GM23248 (cell line): ENCODE measurements around the gene PHACTR2. TPM values are rescaled to one million over a fixed set of nuclear protein-coding genes. Genes with fewer than 3 reads are reported as not detected.
"Not testable (repeated sequence)": the region's sequence is repeated elsewhere in the genome, so short reads cannot be mapped to it uniquely, and the experiment has no call there.

Experiments used
- DNase-seq: peaks from one replicate; pipeline ENCODE4 v3.0.0-alpha.2; 2015
- H2AFZ ChIP-seq: fragments of 200-600 bp; sonication (generic); 2 replicates; pipeline ENCODE4 v1.6.1; 2016; ENCODE audit warnings: antibody characterized with exemption
- H3F3A ChIP-seq: fragments of 200-600 bp; sonication (generic); 2 replicates; pipeline ENCODE4 v1.6.1; 2016; ENCODE audit warnings: mild to moderate bottlenecking, antibody characterized with exemption, mixed run types; ENCODE audit not compliant: insufficient read depth
- H3K27ac ChIP-seq: fragments of 200-600 bp; sonication (generic); 2 replicates; pipeline ENCODE4 v1.5.1; 2016; ENCODE audit warnings: mild to moderate bottlenecking
- H3K27me3 ChIP-seq: fragments of 200-600 bp; sonication (generic); replicated peaks from 2 replicates; pipeline ENCODE4 v1.6.1; 2016; ENCODE audit warnings: mild to moderate bottlenecking; ENCODE audit not compliant: insufficient read depth
- H3K36me3 ChIP-seq: fragments of 200-600 bp; sonication (generic); 2 replicates; pipeline ENCODE4 v1.6.1; 2016; ENCODE audit warnings: low read depth, mild to moderate bottlenecking
- H3K4me1 ChIP-seq: fragments of 200-600 bp; sonication (generic); 2 replicates; pipeline ENCODE4 v1.6.1; 2016; ENCODE audit warnings: mild to moderate bottlenecking; ENCODE audit not compliant: insufficient read depth
- H3K4me2 ChIP-seq: fragments of 200-600 bp; sonication (generic); one replicate; pipeline ENCODE4 v1.6.1; 2016; ENCODE audit warnings: mild to moderate bottlenecking; ENCODE audit not compliant: unreplicated experiment
- H3K4me3 ChIP-seq: fragments of 200-600 bp; sonication (generic); 2 replicates; pipeline ENCODE4 v1.5.1; 2016; ENCODE audit warnings: mild to moderate bottlenecking
- H3K79me2 ChIP-seq: fragments of 200-600 bp; sonication (generic); 2 replicates; pipeline ENCODE4 v1.6.1; 2016; ENCODE audit warnings: mild to moderate bottlenecking; ENCODE audit not compliant: insufficient read depth
- H3K9ac ChIP-seq: fragments of 200-600 bp; sonication (generic); 2 replicates; pipeline ENCODE4 v1.6.1; 2016; ENCODE audit warnings: mild to moderate bottlenecking
- H3K9me2 ChIP-seq: fragments of 200-600 bp; sonication (generic); 2 replicates; pipeline ENCODE4 v1.6.1; 2016; ENCODE audit warnings: mixed run types, mild to moderate bottlenecking, moderate library complexity; ENCODE audit not compliant: insufficient read depth
- H3K9me3 ChIP-seq: fragments of 200-600 bp; sonication (generic); one replicate; pipeline ENCODE4 v1.6.1; 2017; ENCODE audit warnings: low read depth
- H4K20me1 ChIP-seq: fragments of 200-600 bp; sonication (generic); 2 replicates; pipeline ENCODE4 v1.6.0; 2016; ENCODE audit not compliant: insufficient read depth
- EZH2 ChIP-seq: fragments of 200-600 bp; sonication (generic); IDR thresholded peaks from 2 replicates; pipeline ENCODE4 v1.6.1; 2018; ENCODE audit warnings: antibody characterized with exemption, mild to moderate bottlenecking; ENCODE audit not compliant: insufficient read depth, poor library complexity, severe bottlenecking
- EZH2phosphoT487 ChIP-seq: fragments of 200-600 bp; sonication (generic); IDR thresholded peaks from 2 replicates; pipeline ENCODE4 v1.6.1; 2018; ENCODE audit warnings: antibody characterized with exemption, moderate library complexity, mild to moderate bottlenecking, low read depth; ENCODE audit not compliant: insufficient read depth
- WGBS, 2 experiments: methylation state at CpG; one replicate each; pipeline ENCODE4 v1.1.6; 2015 to 2017; ENCODE audit warnings: low lambda C conversion rate in 2 of 2, low coverage in 1 of 2; ENCODE audit errors: missing lambda C conversion rate in 2 of 2; 5-methylcytosine and 5-hydroxymethylcytosine counted together
- in situ Hi-C: fragments of 300-500 bp; cut with MboI; formaldehyde crosslinking; loops from 2 replicates; pipeline ENCODE4 v1.15.0; 2020
- polyA plus RNA-seq: library from polyadenylated mRNA; unstranded; fragments of >200 nt; fragmentation: Nextera tagmentation; extraction: Ambion mirVana; gene quantifications from 2 replicates; pipeline ENCODE4 v1.2.1, GENCODE V29; 2016
- total RNA-seq: library from RNA; depleted of rRNA; stranded (reverse); fragments of >200 nt; shearing (Covaris generic); gene quantifications from 2 replicates; pipeline ENCODE4 v1.2.3, GENCODE V29; 2014

The PHACTR2 gene
- total and polyA plus RNA-seq, 2 experiments from 2014 or later: 39.0 to 39.4 TPM

GRCh38 chr6:143782481-143782880 is 104.7 kb downstream of the PHACTR2 start:
- no peak overlapping the region for H3K4me2 ChIP-seq
- H3K4me1 ChIP-seq: no peaks in the 10 kb centered on the region
- H3K27ac ChIP-seq: no peak overlapping the region
- H3K9me3 ChIP-seq: peaks cover 4% of the 10 kb centered on the region
- no peaks in the 10 kb centered on the region for H3K79me2 ChIP-seq
- TF ChIP-seq EZH2: no peak
- TF ChIP-seq EZH2phosphoT487: no peak
- no peak overlapping the region for H3K4me3 ChIP-seq
- DNase-seq: peak; percentile 45
- peak overlapping the region; percentile 53; the same call in 1 of the 2 replicates for H2AFZ ChIP-seq
- WGBS, 2 experiments: 25% methylated on average over 5 of the region's 5 CpGs
- no peaks in the 10 kb centered on the region; the same call in 1 of the 2 replicates for H3K9me2 ChIP-seq
- no peaks in the 10 kb centered on the region for H3K27me3 ChIP-seq
- H3K9ac ChIP-seq: no peak overlapping the region
- no peaks in the 10 kb centered on the region for H4K20me1 ChIP-seq
- H3F3A ChIP-seq: no peaks in the 10 kb centered on the region
- peaks cover 23% of the 10 kb centered on the region for H3K36me3 ChIP-seq
- in situ Hi-C loops: no loop called here

- Histone ChIP-seq H3K79me2 (no peaks in the 10 kb centered on the region), H3K27me3 (no peaks in the 10 kb centered on the region), H3K9me2 (no peaks in the 10 kb centered on the region; the same call in 1 of the 2 replicates), H3K27ac (no peak overlapping the region), H3K36me3 (peaks cover 18% of the 10 kb centered on the region; the same call in 1 of the 2 replicates), H3K4me1 (no peaks in the 10 kb centered on the region), H3K9ac (no peak overlapping the region), H3K9me3 (peaks cover 4% of the 10 kb centered on the region), H4K20me1 (no peaks in the 10 kb centered on the region), H3K4me2 (no peak overlapping the region), H3K4me3 (no peak overlapping the region), H2AFZ (peak overlapping the region; percentile 53; the same call in 1 of the 2 replicates), H3F3A (no peaks in the 10 kb centered on the region)
- DNase-seq: no peak
- in situ Hi-C loops: no loop called here
- TF ChIP-seq EZH2phosphoT487: no peak
- TF ChIP-seq EZH2: no peak
- 67 to 74% methylated on average over 3 of the region's 3 CpGs for WGBS, 2 experiments
These were observed 105.3 kb downstream of the PHACTR2 start for GRCh38 chr6:143783077-143783476.

GRCh38 chr6:143784316-143784715 is 106.6 kb downstream of the PHACTR2 start:
- Histone ChIP-seq H3K9me2 (no peaks in the 10 kb centered on the region; the same call in 1 of the 2 replicates), H3K36me3 (peaks cover 22% of the 10 kb centered on the region; the same call in 1 of the 2 replicates), H3K79me2 (no peaks in the 10 kb centered on the region), H4K20me1 (no peaks in the 10 kb centered on the region), H3K9me3 (peaks cover 4% of the 10 kb centered on the region), H3K27me3 (no peaks in the 10 kb centered on the region), H3F3A (no peaks in the 10 kb centered on the region), H3K4me2 (no peak overlapping the region), H3K4me1 (no peaks in the 10 kb centered on the region), H3K4me3 (no peak overlapping the region), H2AFZ (no peak overlapping the region), H3K9ac (no peak overlapping the region), H3K27ac (no peak overlapping the region)
- DNase-seq: no peak
- in situ Hi-C loops: no loop called here
- TF ChIP-seq EZH2 (no peak), EZH2phosphoT487 (no peak)

GRCh38 chr6:143786371-143786770 is 108.6 kb downstream of the PHACTR2 start:
- H3K36me3 ChIP-seq: peaks cover 26% of the 10 kb centered on the region; the same call in 1 of the 2 replicates
- DNase-seq: not testable (repeated sequence)

More at GRCh38 chr6:143786371-143786770, 108.6 kb downstream of the PHACTR2 start:
- H3K27me3 ChIP-seq, H3K4me2 ChIP-seq, H3K4me3 ChIP-seq, H3K27ac ChIP-seq, in situ Hi-C loops, H3K9ac ChIP-seq, H3K9me3 ChIP-seq, H3K4me1 ChIP-seq, H3F3A ChIP-seq, H2AFZ ChIP-seq, H3K9me2 ChIP-seq, H4K20me1 ChIP-seq, H3K79me2 ChIP-seq: not testable (repeated sequence)
